GM12892 (cell line): Measurements from ENCODE around the gene MKRN1.
"Not testable (repeated sequence)": the region's sequence is repeated elsewhere in the genome, so short reads cannot be mapped to it uniquely, and the experiment has no call there.

Experiments used
- DNase-seq: peaks from one replicate; pipeline ENCODE4 v3.0.0; 2011; ENCODE audit not compliant: insufficient read length
- FAIRE-seq: peaks from 2 replicates; lab custom pipeline; 2011; peaks lifted over from hg19 to GRCh38; lab: Jason Lieb, UNC
- POLR2A ChIP-seq: IDR thresholded peaks from 2 replicates; pipeline ENCODE4 v1.6.1; 2011; ENCODE audit warnings: low read depth, low read length, control low read depth
- POLR2AphosphoS5 ChIP-seq: IDR thresholded peaks from 2 replicates; pipeline ENCODE4 v1.6.1; 2011; ENCODE audit warnings: low read depth, low read length, control low read depth
- TAF1 ChIP-seq: IDR thresholded peaks from 2 replicates; pipeline ENCODE4 v1.6.1; 2011; ENCODE audit warnings: low read depth, mild to moderate bottlenecking, control low read depth, low read length, borderline replicate concordance

The MKRN1 gene

GRCh38 chr7:140478246-140479061 is 851 bp downstream of the MKRN1 start:
- DNase-seq (peak; percentile 38), FAIRE-seq (no peak)
- TF ChIP-seq POLR2A: no peak
- TF ChIP-seq POLR2AphosphoS5: no peak
- no peak for TF ChIP-seq TAF1

GRCh38 chr7:140476698-140477261 is 2.5 kb downstream of the MKRN1 start:
- DNase-seq (no peak), FAIRE-seq (no peak)
- TF ChIP-seq POLR2AphosphoS5: no peak
- TF ChIP-seq POLR2A: no peak
- TF ChIP-seq TAF1: no peak

- FAIRE-seq: no peak
- TF ChIP-seq POLR2AphosphoS5 (no peak), POLR2A (no peak), TAF1 (no peak)
- no peak for DNase-seq
Measured at GRCh38 chr7:140475747-140476333, 3.5 kb downstream of the MKRN1 start.

GRCh38 chr7:140463111-140463510 is 16.2 kb downstream of the MKRN1 start:
- no peak for FAIRE-seq

GRCh38 chr7:140458916-140459315 is 20.4 kb downstream of the MKRN1 start:
- FAIRE-seq (no peak), DNase-seq (no peak)
- TF ChIP-seq POLR2AphosphoS5 (no peak), TAF1 (no peak), POLR2A (no peak)

More at GRCh38 chr7:140463111-140463510, 16.2 kb downstream of the MKRN1 start:
- no peak for DNase-seq
- TF ChIP-seq POLR2A (no peak), TAF1 (no peak), POLR2AphosphoS5 (no peak)

- FAIRE-seq (no peak), DNase-seq (no peak)
- TF ChIP-seq TAF1: no peak
- TF ChIP-seq POLR2A: no peak
- TF ChIP-seq POLR2AphosphoS5: no peak
Measured at GRCh38 chr7:140458201-140458600, 21.1 kb downstream of the MKRN1 start.

GRCh38 chr7:140456551-140457051 is 22.7 kb downstream of the MKRN1 start:
- no peak for DNase-seq
- TF ChIP-seq POLR2A (no peak), POLR2AphosphoS5 (no peak), TAF1 (no peak)
- FAIRE-seq: no peak

- TF ChIP-seq POLR2A: no peak
- TF ChIP-seq POLR2AphosphoS5: no peak
- no peak for TF ChIP-seq TAF1
- DNase-seq: no peak
- no peak for FAIRE-seq
Measured at GRCh38 chr7:140455743-140456142, 23.6 kb downstream of the MKRN1 start.

- FAIRE-seq (peak; percentile 30), DNase-seq (no peak)
- no peak for TF ChIP-seq POLR2A
- TF ChIP-seq TAF1: no peak
- TF ChIP-seq POLR2AphosphoS5: no peak
Measured at GRCh38 chr7:140454657-140455015, 24.7 kb downstream of the MKRN1 start.

GRCh38 chr7:140453785-140454656 is 25.3 kb downstream of the MKRN1 start:
- not testable (repeated sequence) for DNase-seq, FAIRE-seq

GRCh38 chr7:140453273-140453672 is 26.0 kb downstream of the MKRN1 start:
- FAIRE-seq (no peak), DNase-seq (no peak)
- TF ChIP-seq POLR2AphosphoS5 (no peak), POLR2A (no peak), TAF1 (no peak)
